GM12873 (cell line): ENCODE results near the gene APBB2.

Experiments used
- CTCF ChIP-seq: IDR thresholded peaks from 2 replicates; pipeline ENCODE4 v1.5.1; 2012; ENCODE audit warnings: low read depth, mild to moderate bottlenecking, moderate library complexity, low read length, control low read depth; ENCODE audit not compliant: insufficient read depth; ENCODE audit errors: missing control alignments

APBB2 gene

GRCh38 chr4:40842725-40843423 lies 371.5 kb downstream of the APBB2 start:
- TF ChIP-seq CTCF = no peak

- TF ChIP-seq CTCF = no peak
Observed at GRCh38 chr4:40842318-40842717, 372.0 kb downstream of the APBB2 start.

- TF ChIP-seq CTCF = peak; percentile 92
Observed at GRCh38 chr4:40840985-40841571, 373.3 kb downstream of the APBB2 start.

- no peak for TF ChIP-seq CTCF
Observed at GRCh38 chr4:40840255-40840984, 373.9 kb downstream of the APBB2 start.

- peak; percentile 24 for TF ChIP-seq CTCF
Observed at GRCh38 chr4:40838742-40839141, 375.6 kb downstream of the APBB2 start.

- no peak for TF ChIP-seq CTCF
Observed at GRCh38 chr4:40837094-40837870, 377.1 kb downstream of the APBB2 start.

- TF ChIP-seq CTCF = no peak
Observed at GRCh38 chr4:40833212-40833611, 381.1 kb downstream of the APBB2 start.
